ENCODE results near the gene DPM3. TPM values are rescaled to one million over a fixed set of nuclear protein-coding genes. Genes with fewer than 3 reads are reported as not detected.
"Not testable (repeated sequence)": the region's sequence is repeated elsewhere in the genome, so short reads cannot be mapped to it uniquely, and the experiment has no call there.

DPM3 gene
- total RNA-seq, 4 donors from 2014 or later = 54.5 to 176 (median 80.6) TPM

GRCh38 chr1:155169541-155169940, 29.2 kb upstream of the DPM3 start:
- H3K9me3 ChIP-seq = no peaks in the 10 kb centered on the region
- peaks cover 0 to 26% (median 23%) of the 10 kb centered on the region in 4 donors for H3K36me3 ChIP-seq
- H3K27me3 ChIP-seq = peaks cover 0 to 11% (median 10%) of the 10 kb centered on the region in 4 donors
- no peak overlapping the region for H3K4me3 ChIP-seq
- TF ChIP-seq EP300 (IDR thresholded peaks at IDR 0.05) (no peak), POLR2A (IDR thresholded peaks at IDR 0.05; ENCODE audit: low read depth) (no peak), POLR2AphosphoS5 (IDR thresholded peaks at IDR 0.05) (no peak), CTCF (IDR thresholded peaks at IDR 0.05) (no peak)
- peak; percentile 39 for DNase-seq (ENCODE audit: extremely low spot score)
- intact Hi-C loops (cut with DNase I) = no loop called here
- H3K27ac ChIP-seq (replicated peaks in 1 of 4) = no peak overlapping the region
- peaks cover 37 to 54% (median 53%) of the 10 kb centered on the region in 4 donors for H3K4me1 ChIP-seq
- 77% methylated on average over 5 of the region's 5 CpGs for WGBS

- intact Hi-C loops (cut with DNase I) = loop anchor here (1.0 kb wide), 1 partner anchor 75 kb away; no protein-coding TSS in a partner anchor
- WGBS = 89% methylated on average over 10 of the region's 10 CpGs
- Histone ChIP-seq H3K27me3 (peaks cover 0 to 1% (median 1%) of the 10 kb centered on the region in 4 donors), H3K9me3 (no peaks in the 10 kb centered on the region), H3K4me1 (peaks cover 28 to 45% (median 44%) of the 10 kb centered on the region in 4 donors), H3K27ac (replicated peaks in 1 of 4) (peak overlapping the region in 1 of 4 donors; percentile 66), H3K4me3 (no peak overlapping the region), H3K36me3 (peaks cover 0 to 26% (median 23%) of the 10 kb centered on the region in 4 donors)
- TF ChIP-seq CTCF (IDR thresholded peaks at IDR 0.05) (no peak), POLR2A (IDR thresholded peaks at IDR 0.05; ENCODE audit: low read depth) (no peak), POLR2AphosphoS5 (IDR thresholded peaks at IDR 0.05) (no peak), EP300 (IDR thresholded peaks at IDR 0.05) (no peak)
- peak; percentile 60 for DNase-seq (ENCODE audit: extremely low spot score)
Observed at GRCh38 chr1:155168456-155169210, 28.3 kb upstream of the DPM3 start.

- not testable (repeated sequence) for H3K9me3 ChIP-seq; H3K27me3 ChIP-seq; DNase-seq (ENCODE audit: extremely low spot score)
- WGBS = 30% methylated on average over 4 of the region's 4 CpGs
- H3K4me3 ChIP-seq = peak overlapping the region in 1 of 4 donors; percentile 14
- H3K36me3 ChIP-seq = peaks cover 0 to 26% (median 23%) of the 10 kb centered on the region in 4 donors
- intact Hi-C loops (cut with DNase I) = loop anchor here (1.0 kb wide), 1 partner anchor 75 kb away; no protein-coding TSS in a partner anchor
- H3K27ac ChIP-seq (replicated peaks in 1 of 4) = peak overlapping the region; percentile 29 to 66 (median 49)
- peaks cover 24 to 40% (median 39%) of the 10 kb centered on the region in 4 donors for H3K4me1 ChIP-seq
Observed at GRCh38 chr1:155168105-155168445, 27.7 kb upstream of the DPM3 start.

GRCh38 chr1:155167166-155168104, 27.1 kb upstream of the DPM3 start:
- Histone ChIP-seq H3K36me3 (peaks cover 0 to 26% (median 23%) of the 10 kb centered on the region in 4 donors), H3K4me1 (peaks cover 22 to 38% (median 36%) of the 10 kb centered on the region in 4 donors), H3K27ac (replicated peaks in 1 of 4) (peak overlapping the region; percentile 29 to 66 (median 49)), H3K27me3 (no peaks in the 10 kb centered on the region), H3K9me3 (no peaks in the 10 kb centered on the region), H3K4me3 (peak overlapping the region; percentile 10 to 42 (median 20))
- DNase-seq (ENCODE audit: extremely low spot score) = peak; percentile 95
- intact Hi-C loops (cut with DNase I) = loop anchor here (1.0 kb wide), 1 partner anchor 74 kb away; no protein-coding TSS in a partner anchor
- 14% methylated on average over 10 of the region's 28 CpGs for WGBS
- TF ChIP-seq POLR2AphosphoS5 (IDR thresholded peaks at IDR 0.05) (peak; percentile 6 to 59), EP300 (IDR thresholded peaks at IDR 0.05) (no peak), CTCF (IDR thresholded peaks at IDR 0.05) (peak; percentile 85 to 95 (median 89)), POLR2A (IDR thresholded peaks at IDR 0.05; ENCODE audit: low read depth) (no peak)

All from esophagus muscularis mucosa (tissue), 4 donors.